ENCODE data around the gene CNRIP1.
A peak's percentile ranks its signal among the peaks of the same experiment; 100 is the strongest.

Gene CNRIP1

DNA sequence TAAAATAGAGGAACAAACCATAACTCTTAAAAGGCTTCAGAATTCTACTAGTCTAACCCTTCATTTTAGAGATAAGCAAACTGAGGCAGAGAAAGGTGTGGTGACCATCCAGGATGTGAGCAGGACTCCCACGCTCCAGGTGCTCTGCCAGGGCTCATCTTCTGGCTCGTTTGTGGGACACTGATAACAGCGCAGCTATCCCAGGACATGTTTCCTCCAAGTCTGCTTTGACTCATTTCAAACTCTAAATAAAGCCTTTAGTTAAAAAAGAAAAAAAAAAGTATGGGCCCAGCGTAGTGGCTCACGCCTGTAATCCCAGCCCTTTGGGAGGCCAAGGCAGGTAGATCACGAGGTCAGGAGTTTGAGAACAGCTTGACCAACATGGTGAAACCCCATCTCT is 28.4 kb downstream of the CNRIP1 start:
- no peak for FAIRE-seq

DNA sequence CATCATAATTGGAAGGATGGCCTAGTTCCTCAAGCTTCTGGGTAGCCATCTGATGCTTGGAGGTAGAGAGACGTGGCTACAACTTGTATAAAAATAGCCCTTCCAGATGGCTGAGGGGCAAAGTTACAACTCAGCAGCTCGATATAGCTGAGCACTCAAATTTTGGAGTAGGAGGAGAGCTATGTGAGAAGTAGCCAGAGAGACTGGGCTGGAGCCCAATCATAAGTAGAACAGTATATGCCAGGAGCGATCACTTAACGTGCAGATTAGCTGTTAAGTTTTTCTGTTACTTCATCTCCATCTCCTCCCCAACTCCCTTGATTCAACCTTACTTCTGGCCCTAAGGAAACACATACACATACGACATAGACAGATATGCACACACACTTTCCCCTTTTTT is 28.8 kb downstream of the CNRIP1 start:
- FAIRE-seq = no peak

DNA sequence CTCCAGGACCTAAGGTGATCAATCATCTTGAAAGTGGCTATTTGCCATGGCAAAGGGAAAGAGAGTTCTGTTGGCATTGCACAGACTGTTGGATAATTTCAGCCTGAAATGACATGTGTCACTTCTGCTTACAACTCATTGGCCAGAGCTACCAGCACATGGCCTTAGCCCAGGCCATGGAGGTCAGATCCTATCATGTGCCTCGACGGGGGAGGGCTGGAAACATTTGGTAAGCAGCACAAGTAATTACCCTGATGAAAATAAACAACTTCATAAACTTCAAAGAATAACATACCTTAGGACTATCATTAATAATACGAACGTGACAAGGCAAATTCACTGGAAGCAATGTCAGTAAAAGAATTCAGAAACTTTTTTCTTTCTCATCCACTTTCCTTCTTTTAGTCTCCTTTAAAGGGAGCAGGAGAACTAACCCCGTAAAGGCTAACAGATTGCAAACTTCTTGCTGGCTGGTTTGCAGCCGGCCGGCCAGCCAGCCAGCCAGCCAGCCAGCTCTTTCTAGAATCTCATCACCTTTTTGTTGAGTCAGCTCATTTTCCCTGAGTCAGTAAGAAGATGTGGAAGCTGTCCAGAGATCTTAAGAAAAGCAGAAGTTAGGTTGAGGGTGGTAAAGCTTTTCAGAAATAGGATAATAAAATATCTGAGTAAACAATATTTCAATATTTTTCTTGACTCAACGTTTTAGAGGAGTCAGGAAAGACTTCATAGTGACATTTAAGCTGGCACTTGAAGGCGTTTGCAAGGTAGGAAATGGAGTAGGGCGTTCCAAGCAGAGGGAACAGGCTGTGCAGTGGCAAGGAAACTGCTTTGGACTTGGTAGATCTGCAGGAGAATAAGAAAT is 31.9 kb downstream of the CNRIP1 start:
- FAIRE-seq = no peak

DNA sequence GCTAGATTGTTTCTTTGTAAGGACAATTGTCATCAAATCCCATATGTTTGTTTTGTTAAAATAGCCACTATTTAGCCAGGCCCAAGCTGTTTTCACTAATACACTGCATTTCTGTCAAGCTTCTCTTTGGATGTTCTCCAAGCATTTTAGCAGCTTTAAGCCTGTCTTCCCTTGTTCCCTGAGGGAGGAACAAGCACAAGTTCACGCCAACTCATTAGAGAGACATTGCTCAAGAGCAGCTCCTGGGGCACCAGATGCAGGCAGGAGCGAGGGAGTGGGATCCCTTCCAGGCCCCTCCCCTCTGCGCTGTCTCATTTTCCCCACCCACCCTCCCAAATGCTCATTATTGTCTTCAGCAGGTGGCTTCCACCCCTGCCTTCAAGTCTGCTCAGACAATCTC is 34.9 kb downstream of the CNRIP1 start:
- FAIRE-seq = no peak

DNA sequence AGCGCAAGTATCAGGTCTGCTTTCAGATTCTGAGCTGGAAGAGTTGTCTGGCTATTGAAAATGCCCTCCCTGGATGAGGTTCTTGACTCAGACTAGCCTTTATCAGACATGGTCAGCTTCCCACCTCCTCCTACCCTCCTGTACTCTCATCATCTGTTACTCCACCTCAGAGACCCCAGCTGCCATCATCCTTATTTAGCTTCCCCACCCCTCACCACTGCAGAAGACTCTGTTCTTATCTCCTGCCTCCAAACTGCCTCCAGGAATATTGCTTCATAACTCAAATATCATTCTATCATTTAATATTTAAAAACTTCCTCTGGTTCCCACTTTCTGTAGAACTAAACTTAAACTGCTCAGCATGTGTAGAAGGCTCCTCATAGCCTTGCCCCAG is 36.3 kb downstream of the CNRIP1 start:
- no peak for FAIRE-seq

DNA sequence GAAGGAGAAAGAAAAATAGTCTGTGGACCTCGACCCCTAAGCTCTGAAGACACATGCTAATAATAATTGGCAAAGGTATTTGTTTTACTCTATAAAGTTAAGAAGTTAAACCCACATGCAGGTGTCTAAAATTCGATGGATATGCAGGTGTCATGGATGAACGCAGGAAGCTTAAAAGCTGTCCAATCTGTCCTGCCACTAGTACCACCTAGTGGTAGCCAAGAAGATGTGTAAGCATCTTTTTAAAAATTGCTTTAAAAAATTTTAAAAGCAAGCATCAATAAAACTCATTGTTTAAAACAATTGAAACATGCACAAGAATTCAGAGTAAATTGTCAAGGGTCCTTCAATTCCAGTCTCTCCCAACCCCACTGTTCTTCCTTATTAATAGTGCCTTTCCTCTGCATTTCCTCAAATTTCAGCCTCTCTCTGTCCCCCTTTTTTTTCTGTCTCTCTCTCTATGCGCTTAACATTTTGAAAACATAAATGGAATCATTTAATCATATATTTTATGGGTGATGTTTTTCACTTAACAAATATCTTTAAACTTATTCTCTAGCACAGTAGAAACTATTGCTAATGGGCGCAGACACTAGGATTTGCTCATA is 36.8 kb downstream of the CNRIP1 start:
- peak; percentile 86 for FAIRE-seq

DNA sequence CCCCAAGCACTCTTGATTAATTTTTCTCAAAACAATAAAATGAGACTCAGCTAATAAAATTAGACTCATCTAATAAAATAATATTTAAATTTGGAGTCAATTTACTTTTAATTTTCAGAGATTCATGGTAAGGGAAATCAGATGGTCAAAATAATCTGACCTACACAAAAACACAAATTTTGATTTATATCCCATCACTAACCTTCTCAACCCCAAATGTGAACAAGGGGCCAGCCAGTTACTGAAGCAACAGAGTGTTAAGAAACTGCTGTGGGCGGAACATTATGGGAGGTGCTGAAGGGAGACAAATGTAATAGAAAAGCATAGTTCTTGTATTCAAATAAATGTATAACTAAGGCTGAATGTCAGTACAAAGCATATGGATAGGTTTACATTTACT is 39.0 kb downstream of the CNRIP1 start:
- FAIRE-seq = no peak

DNA sequence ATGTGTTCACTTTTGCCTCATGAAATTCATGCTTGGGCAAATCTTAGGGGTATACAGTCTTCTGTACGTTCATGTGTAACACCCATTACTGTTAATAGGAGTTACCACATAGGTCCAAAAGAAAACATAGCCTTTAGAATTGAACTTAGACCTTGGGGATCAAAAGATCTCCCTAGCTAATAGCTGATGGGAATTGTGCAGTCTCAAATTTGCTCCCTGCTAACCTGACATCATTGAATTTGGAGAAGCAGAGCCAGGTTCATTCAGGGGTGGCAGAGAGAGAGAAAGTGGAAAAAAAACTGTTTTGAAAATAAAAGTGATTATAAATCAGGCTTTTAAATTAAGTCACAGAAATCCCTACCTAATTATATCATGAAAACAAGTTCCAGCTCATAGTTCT is 39.4 kb downstream of the CNRIP1 start:
- no peak for FAIRE-seq

DNA sequence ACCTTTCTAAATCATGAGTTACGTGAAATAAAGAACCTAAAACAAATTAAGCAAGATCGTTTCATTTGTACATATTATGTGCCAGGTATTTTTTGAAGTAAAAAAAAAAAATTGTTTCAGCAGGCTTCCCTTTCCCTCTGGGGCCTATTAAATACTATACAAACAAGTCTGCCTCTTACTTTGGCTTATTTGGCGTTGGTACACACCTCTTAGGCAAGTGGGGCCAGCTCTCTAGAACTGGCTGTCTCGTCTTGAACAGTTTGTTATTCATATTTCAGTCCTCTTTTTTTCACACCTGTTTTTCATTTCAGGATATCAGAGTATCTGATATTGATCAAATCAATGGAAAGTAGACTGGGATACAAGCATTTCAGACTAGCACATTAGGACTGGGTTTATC is 40.1 kb downstream of the CNRIP1 start:
- no peak for FAIRE-seq

DNA sequence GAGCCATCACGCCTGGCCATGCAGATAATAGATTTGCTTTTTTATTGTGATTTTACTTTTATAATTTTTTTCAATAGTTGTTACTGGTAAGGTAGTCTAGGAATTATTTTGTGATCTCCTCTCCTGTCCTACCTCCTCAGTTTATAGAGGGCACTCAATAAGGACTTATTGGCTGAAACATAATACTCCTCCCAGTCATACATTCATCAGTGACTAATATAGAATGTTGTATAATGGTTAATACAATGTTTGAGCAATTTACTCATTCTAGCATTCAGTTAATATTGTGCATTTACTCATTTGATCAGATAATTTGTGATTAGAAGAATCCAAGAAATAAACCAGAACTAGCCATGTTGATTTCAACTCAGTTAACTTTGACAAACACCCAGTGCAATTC is 41.6 kb downstream of the CNRIP1 start:
- no peak for FAIRE-seq

DNA sequence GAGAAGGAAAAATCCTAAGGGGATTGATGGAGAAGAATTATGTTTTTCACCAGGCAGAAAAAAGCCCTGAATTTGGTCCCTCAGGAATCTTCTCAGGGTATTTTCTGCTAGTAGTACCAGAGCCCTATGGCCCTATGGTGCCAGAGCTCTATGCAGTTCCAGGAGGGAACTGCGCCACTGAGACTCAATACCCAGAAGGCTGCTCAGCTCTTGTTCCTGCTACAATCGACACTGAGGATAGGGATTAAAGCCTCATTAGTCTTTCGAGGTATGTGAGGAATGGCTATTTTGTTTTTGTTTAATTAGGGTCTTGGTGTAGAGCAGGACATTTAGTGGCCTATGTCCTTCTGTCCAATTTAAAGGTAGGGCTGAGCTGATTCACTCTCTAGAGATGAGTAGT is 45.7 kb downstream of the CNRIP1 start:
- no peak for FAIRE-seq

DNA sequence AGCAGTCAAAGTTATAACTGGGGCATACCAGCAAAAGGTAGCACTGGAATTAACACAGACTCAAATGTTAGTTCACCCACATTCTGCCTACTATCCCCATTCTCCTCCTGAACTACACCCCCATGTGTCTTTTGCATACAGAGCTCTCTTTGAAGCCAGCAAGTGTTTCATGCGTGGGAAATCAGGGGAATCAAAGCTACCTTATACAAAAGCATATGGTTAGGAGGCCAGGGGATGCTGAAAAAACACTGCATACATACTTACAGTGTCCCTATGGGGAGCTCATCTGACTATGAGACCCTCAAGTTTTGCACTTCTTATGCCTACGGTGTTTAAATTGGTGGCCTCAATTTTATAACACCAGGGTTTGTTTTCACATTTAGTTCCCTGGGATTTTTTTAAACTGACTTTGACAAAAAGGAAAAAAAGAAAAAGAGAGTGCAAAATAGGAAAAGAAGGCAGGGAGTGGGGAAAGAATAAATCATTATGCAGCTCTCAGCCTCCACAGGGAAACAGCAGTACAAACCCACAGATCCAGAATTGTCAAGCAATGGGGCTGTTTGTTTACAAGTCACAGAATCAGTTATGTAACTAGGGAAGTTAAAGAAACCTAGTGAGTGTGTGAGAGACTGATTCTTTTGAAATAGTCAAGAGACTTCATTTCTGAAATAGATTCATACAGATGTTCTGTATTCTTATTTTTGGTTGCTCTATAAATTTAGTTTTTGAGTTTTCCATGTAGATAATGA is 47.3 kb downstream of the CNRIP1 start:
- FAIRE-seq = no peak

DNA sequence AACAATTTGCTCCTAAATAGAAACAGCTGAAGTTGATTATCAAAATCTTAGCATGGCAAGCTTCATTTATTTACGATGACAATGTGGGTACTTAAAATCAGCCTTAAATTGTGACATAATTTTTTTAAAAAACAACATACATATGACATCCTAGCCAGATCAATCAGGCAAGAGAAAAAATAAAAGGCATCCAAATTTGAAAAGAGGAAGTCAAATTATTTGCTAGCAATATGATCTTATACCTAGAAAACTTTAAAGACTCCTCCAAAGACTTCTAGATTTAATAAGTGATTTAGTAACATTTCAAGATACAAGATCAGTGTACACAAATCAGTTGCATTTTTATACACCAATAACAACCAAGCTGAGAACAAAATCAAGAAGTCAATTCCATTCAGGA is 53.1 kb downstream of the CNRIP1 start:
- no peak for FAIRE-seq

DNA sequence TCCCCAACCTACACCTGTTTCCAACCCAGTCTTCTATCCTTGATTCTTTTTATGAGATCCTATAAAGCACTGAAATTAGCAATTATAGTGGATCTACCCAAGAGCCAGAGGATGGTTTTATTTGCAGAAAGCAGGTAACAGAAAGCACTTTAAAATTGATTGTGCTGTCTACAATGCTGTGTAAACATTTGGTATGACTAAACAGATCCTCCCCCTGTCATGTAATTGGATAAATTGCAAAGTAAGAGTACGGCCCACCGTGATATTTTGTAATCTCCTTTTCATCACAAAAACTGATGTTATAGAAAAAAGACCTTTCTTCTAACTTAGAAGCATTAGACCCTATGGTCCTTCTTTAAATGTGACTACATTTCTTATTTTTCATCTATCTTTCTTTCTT is 56.1 kb downstream of the CNRIP1 start:
- no peak for FAIRE-seq

DNA sequence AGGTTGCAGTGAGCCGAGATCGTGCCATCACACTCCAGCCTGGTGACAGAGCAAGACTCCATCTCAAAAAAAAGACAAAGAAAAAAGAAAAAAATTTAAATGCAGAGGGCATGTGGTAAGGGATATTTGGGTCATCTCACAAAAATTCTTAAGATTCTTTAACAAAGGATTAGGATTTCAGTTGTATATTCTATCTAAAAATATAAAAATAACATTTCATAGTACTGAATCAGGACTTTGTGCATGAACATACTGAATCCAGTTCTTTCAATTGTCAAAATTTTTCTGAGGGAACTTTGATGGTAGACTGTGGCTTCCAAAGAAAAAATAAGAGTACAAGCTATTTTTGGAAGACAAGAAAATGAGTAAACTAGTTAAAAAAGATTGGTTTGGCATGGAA is 60.9 kb downstream of the CNRIP1 start:
- no peak for FAIRE-seq

DNA sequence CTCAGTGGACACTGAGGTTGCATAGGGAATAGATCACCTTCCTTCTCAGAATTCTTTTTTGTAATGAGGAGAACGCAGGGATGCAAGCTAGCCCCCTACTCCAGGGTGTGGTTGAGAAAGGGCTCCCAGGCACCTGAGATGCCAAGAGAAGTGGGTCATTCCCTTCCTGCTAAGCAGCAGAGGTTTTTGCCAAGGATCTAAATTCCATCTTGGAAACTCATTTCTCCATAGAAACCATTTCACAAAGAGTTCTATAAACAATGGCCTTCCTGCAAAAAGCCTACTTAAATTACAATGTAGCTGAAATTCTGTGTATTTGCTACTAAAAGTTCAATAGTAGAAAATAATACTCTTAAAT is 63.7 kb downstream of the CNRIP1 start:
- no peak for FAIRE-seq

DNA sequence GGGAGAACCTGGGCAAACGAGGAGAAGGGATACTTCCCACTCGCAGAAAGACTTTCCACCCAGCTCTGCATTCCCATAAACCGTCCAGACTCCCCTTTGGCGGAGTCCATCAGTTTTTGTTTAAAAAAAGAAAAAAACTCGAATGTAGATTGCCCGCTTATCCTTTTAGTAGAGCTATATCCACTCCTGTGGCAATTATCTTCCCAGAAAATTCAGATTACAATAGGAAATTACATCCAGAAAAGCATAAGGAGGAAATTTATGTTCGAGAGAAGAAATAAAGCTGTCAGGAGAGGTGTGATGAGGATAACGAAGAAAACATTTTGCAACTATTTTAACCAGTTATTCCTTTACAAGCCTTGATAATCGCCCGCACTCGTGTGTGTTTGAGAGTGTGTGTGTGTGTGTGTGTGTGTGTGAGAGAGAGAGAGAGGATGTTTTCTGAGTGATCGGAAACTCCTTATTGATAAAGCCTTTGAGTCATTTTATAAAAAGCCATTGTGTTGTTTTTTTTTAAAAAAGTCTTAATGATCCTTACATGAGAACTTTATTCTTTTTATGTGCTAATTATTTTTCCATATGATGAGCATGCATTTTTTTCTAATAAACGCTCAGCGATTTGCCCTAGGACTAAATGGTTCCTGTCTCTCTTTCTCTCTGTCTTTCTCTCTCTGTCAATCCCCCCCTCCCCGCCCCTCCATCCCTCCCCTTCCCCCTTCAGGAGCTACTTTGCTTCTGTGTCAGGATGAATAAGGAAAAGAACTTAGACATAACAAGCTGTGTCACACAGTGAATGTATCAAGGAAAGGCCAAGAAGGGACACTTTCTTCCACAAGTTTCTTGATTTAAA is 66.3 kb downstream of the CNRIP1 start:
- no peak for FAIRE-seq

DNA sequence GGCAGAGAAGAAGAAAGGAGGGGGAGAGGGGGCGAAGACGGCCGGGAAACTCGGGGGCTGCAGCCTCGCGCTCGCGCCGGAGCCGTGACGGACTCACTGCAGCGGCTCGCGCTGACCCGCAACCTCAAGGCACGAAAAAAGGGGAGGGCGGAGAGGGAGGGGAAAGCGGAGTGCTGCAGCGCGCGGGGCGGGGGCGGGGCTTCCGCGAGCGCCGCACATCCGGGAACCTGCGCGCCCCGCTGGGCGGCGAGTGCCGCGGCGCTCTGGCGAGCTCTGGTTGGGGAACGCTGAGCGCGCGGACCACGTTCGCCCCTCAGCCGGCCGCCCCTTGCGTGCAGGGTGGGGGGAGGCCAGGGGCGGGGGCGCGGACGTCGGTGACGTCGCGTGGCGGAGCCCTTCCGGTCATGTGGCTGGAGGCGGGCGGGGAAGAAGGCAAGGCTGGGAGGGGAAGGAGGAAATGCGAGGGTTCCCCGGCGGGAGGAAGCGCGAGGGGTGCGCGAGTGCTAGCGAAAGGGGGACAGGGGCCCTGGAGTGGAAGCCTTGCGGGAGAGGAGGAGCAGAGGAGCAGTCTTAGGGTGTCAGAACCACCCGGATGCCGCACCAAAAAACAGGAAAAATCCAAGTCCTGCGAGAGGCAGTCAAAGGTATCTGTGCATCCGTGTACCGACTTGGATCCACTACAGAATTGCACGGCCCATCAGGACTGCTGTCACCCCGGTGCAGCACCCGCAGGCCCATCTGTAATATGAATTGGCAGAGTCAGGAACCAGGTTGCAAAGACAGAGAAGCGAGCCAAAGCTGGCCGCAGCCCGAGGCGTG is 67.1 kb downstream of the CNRIP1 start, which contains the start of gene PPP3R1:
Gene PPP3R1 (minus strand): TSS at position 133 of the 819 bp plus-strand sequence. CDS start 405 bp downstream, outside the sequence.
- FAIRE-seq = no peak

DNA sequence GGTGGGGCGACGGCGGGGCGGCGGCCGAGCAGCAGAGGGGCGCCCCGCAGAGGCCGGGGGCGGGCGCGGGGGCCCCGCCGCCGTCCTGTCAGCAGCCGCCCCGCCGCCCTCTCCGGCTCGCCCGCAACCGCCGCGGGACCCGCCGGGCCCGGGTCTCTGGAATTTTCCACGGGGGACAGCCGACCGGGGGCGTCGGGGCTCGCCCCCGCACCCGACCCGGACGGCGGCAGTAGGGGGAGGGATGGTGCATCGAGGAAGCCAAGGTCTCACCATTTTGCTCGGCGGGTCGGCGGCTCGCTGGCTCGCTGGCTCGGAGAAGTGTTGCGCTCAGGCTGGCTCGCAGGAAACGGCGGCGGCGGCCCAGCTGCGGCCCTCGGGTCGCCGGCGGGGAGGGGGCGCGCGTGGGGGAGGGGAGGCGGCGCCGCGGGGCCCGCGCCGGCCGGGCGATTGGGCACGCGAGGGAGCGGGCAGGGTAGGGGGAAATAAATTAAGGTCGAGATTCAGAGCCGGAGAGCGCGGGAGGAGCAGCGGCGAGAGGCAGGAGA is 67.8 kb downstream of the CNRIP1 start:
- FAIRE-seq = no peak

DNA sequence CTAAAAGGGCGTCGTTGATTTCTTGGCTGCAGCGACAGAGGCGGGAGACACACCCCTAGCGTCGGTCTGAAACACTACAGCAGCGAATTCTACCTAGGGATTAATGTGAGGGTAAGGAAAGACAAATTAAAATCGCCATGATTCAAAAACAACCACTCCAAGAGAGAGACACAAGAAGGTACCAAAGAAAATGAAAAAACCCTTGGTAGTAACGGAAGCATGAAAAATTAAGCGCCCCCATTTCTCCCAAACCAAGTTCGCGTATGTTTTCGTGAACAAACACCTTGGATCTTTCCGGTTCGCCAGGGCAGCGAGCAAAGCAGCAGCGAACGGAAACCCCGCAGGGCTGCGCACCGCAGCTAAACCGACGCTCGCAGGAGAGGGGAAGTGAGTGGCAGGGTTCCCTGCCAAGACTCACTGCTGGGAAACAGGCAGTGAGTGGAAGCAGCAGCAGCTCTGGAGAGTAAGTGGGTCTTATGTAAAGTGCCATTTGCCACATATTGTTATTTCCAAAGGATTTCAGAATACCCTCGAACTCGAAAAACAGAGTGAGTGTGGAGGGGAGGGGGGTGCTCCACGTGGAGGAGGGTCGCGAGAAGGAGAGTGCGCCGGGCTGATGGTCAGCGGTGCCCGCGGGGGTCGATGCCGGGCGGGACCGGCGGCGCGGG is 68.4 kb downstream of the CNRIP1 start:
- no peak for FAIRE-seq

DNA sequence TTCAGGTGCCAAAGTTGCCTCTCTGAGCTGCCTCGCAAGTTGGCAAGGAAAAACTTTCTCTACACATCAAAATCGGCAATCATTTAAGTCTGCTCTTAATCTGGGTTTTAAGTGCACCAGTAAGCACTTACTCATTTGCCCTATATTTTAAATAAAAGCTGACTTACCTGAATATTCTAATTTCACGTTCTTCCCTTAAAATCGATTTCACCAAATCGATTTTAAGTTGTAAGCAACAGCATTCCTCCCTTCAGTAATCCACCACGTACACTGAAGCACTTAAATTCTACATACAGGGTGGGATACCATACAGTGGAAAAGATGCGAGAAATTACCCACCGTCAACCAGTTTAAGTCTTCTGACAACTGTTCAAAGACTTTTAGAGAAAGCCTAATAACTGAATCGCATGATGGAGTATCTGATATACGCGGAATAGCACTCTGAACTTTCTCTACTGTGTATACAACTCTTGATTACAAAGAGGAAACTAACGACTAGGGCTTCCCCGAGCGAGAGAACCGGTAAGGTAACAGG is 69.0 kb downstream of the CNRIP1 start:
- no peak for FAIRE-seq

All from TTC549 (cell line).